HG03521 (cell line): ENCODE measurements around the gene PSMB8.
"Not testable (repeated sequence)": the region's sequence is repeated elsewhere in the genome, so short reads cannot be mapped to it uniquely, and the experiment has no call there.

Experiments used
- ATAC-seq: cut with Tn5 transposase; IDR thresholded peaks from one replicate; pipeline ENCODE4 v1.9.1; 2021; ENCODE audit warnings: mild to moderate bottlenecking, moderate library complexity; ENCODE audit not compliant: unreplicated experiment

The PSMB8 gene

DNA sequence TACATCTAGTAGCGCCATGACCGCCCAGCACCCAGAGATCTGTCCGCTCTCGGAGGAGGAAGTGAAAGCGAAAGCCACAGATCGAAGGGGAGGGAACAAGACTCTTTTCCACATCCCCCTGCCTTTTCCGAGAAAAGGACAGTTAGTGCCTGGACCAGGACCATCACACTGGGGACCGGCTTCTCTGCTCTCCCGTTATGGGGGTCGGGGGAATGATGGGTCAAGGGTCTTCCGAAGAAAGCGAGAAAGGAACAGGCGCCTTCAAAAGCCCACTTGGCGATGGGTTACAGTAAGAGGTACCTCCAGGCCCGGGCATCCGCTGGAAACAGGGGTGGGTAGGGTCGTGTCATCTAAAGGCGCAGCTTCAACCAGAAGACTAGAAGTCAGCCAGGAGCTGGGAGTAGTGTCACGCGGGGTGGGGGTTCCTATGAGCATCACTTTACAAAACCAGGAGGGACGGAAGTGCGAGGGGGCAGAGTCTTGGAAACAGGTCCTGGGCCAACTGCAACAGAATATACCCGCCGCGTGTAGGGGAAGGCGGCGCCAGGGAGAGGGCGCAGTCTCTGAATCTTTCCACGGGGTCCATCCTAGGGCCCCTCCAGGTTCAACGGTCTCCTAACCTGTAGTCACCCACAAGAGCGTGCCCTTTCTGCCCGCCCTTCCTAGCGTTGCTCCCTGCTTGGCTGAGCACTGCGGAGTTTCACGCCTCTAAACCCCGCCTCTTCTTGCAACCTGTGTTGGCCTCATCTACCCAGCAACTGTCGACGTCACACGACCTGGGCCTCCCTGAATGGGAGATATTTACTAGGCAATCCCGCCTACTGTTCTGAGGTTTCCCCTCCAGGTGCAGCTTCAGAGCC is at the start of gene PSMB8:
Gene PSMB8, minus strand, starts transcription at position 69 of the 860 bp plus-strand sequence. Its CDS starts 51 bp downstream, at position 18.
- peak; percentile 69 for ATAC-seq

GRCh38 chr6:32890831-32891230 is 47.0 kb upstream of the PSMB8 start:
- no peak for ATAC-seq

- ATAC-seq, result no peak
Measured at GRCh38 chr6:32889533-32889932, 45.7 kb upstream of the PSMB8 start.

DNA sequence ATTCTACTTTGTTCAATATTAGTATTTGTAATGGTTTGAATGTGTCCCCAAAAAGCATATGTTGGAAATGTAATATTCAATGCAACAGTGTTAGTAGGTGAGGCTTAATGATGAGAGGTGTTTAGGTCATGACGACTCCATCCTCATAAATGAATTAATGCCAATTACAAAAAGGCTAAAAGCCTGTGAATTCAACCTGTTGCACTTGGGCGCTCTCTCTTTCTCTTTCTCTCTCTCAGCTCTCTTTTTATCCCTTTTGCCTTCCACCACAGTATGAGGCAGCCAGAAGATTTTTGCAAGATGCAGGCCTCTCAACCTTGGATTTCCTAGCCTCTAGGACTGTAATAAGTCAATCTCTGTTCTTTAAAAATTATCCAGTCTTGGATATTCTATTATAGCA is 44.7 kb upstream of the PSMB8 start:
- no peak for ATAC-seq

DNA sequence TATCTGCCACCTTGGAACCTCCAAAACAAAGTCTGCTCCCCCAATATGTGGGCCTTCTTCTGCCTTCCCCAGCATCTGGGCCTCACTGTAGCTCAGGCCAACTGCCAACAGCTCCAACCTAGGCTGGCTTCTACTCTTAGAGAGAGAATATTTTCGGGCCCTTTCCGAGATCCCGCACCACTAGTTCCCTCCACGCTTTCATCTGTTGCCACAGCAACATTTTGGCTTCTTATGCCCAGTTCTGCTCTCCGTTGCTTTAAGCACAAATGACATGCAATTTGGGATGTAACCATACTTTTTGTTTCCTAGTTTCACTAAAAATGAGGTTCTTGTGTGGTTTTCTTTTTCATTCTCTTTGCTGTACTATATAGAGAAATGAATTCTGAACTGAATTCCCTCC is 43.8 kb upstream of the PSMB8 start:
- ATAC-seq, result no peak

- ATAC-seq, result no peak
Measured at GRCh38 chr6:32886681-32887383, 43.0 kb upstream of the PSMB8 start.

GRCh38 chr6:32885698-32886286 is 41.9 kb upstream of the PSMB8 start:
- no peak for ATAC-seq

DNA sequence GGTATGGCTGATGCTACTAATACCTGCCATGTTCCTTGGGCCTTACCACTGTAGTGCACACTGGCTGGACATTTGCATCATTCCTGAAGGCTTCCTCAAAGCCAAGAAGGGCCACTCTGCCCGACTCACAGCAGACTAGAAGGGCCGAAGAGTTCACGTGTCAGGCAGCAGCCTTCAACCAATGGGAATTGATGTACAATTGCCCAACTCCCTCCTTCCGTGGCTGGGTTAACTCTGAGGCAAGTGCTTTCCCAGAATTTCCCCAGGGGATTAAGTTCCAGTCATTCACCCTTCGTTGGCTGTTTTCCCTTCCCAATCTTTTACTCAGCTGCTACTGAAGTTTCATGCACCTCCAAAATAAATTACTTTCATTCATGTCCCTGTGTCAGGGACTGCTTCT is 39.9 kb upstream of the PSMB8 start:
- ATAC-seq, result no peak

- ATAC-seq, result no peak
Measured at GRCh38 chr6:32882879-32883250, 39.0 kb upstream of the PSMB8 start.

- not testable (repeated sequence) for ATAC-seq
Measured at GRCh38 chr6:32880962-32881361, 37.1 kb upstream of the PSMB8 start.

- no peak for ATAC-seq
Measured at GRCh38 chr6:32879691-32880090, 35.8 kb upstream of the PSMB8 start.

- ATAC-seq, result no peak
Measured at GRCh38 chr6:32876603-32877002, 32.8 kb upstream of the PSMB8 start.

DNA sequence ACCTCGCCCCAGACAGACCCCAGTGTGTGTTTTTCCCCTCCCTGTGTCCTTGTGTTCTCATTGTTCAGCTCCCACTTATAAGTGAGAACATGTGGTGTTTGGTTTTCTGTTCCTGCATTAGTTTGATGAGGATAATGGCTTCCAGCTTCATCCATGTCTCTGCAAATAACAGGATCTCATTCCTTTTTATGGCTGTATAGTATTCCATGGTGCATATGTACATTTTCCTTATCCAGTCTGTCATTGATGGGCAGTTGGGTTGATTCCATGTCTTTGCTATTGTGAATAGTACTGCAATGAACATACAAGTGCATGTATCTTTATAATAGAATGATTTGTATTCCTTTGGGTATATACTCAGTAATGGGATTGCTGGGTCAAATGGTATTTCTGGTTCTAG is 30.1 kb upstream of the PSMB8 start:
- ATAC-seq, result not testable (repeated sequence)

- no peak for ATAC-seq
Measured at GRCh38 chr6:32868257-32868788, 24.5 kb upstream of the PSMB8 start.

DNA sequence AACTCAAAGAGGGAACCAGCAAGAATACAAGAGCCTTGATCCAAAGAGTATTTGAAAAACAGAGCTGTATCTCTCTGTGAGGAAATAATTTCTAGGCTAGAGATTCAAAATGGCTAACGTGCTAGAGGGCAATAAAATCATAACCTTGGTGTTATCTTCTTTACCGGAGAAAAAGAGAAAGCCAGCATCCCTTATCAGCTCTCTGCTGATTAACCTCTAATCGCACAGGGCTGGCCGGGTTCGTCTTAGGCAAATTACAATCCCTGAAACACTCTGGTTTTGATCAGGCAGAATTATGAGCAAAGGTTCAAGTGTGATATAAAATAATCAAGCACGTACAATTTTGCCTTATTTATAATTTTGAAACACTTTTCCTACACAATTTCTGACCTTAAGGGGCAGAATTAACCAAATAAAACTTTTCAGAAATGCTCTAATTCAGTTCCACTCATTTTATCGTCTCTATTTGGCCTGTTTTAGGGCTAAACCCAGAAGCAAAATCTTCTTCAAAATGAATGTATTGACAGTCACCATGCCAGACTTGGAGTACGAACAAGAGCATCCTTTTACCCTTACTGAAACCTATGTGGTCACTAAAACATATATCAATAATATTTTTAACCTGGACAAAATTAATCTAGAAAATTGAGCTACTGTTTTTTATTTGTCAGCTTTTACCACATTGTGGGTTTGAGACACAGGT is 23.9 kb upstream of the PSMB8 start:
- no peak for ATAC-seq

DNA sequence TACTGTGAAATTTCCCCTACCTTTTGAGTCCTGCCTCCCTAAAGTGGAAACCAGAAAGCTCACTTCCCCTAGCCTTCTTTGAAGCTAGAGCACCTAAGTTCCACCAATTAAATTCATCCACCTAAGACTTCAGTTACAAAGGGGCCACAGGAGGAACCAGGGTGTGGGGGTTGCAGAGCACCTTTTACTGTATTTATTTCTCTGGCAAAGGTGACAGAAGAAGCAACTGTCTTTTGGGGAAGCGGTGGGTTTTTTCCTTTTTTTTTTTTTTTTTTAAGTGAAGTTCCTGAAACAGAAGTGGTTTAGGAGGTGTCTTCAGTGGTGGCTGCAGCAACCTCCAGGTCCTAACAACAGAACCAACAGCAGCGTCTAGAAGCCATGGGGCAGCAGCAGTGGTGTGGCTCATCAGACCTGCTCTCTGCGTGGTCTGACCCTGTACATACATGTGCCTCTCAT is 23.2 kb upstream of the PSMB8 start:
- no peak for ATAC-seq

DNA sequence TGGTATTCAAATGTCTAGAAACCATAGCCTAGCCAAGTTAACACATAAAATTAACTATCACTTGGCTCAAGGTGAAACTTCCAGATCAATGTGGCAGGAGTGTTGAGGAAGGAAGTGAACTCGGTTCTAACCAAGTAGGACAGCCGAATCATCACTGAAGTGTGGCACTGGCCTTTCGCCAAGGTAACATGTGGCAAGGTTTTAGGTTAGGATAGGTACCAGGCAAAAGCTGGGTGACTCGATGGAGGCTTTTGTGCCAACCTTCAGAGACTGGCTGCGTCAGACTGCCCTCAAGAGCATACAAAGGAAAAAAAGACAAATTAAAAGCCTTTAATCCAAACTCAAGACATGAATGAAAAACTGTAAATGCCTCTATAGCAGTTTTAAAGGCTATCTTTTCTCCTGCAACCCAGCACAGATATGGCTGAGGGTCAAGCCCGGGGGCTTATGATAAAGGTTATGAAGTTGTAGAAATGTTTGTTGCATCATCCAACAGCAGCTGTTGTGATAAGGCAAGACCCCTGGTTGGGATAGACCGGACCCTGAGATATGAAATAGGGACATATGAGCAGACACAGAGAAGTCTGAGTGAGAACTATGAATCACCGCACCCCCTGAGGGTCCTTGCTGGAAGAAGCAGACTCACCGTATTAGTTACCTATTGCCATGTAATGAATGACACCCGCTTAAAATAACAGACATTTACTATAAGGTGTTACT is 22.0 kb upstream of the PSMB8 start:
- ATAC-seq, result no peak

DNA sequence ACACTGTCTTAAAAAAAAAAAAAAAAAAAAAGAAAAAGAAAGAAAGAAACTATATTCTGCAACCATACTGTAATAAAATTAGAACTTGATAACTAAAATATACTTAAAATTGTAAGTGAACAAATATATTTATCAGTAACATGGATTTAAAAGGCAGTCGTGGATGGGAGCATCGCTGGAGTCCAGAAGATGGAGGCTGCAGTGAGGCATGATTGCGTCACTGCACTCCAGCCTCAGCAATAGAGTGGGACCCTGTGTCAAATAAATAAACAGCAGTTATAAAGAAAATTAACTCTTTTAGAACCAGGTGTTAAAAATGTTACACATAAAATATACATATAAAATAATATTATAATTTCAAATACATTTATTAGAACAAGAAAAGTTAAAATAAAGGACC is 18.9 kb upstream of the PSMB8 start:
- no peak for ATAC-seq

GRCh38 chr6:32860674-32861073 is 16.8 kb upstream of the PSMB8 start:
- ATAC-seq, result no peak

- ATAC-seq, result no peak
Measured at GRCh38 chr6:32858194-32858593, 14.3 kb upstream of the PSMB8 start.
